NCI-H748 treated with DMSO at 0.1 percent for 48 hours (cell line): ENCODE results near the gene EMID1.

Experiments
- DNase-seq: peaks from one replicate; lab custom pipeline; 2025; lab: John Stamatoyannopoulos, UW

Gene EMID1

DNA sequence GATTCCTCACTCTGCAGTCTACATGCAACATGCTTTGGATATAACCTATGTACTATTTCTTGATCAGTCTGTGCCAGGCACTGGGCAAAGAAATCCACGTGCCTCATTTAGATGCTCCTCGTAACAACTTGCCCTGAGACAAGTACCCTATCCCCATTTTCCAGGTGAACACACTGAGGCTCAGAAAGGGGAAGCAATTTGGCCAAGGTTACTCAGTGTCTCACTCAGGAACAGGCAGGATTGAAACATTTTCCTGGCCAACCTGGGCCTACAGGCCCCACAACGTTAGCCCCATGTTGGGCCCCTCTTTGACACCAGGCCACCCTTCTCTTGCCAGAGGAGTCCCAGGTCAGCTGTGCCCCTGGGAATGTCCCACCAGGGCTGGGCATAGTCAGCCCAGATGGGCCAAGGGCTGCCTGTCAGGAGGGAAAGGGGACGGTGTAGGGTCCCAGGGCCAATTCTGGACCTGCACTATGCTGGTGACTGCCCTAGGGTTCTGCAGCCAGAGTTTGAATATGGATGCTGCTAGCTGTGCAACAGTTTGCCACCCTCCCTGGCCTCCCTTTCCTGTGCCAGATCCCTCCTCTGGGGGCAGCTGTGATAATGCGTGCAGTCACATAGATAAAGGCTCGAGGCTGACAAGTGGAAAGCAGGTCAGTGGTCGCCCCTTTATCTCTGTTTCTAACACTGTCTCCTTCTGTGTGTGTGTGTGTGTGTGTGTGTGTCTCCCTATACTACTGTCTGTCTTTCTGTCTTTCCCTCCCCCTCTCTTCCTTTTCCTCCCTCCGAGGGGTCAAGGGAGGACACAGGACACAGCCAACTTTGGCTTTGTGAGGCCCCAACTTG is 10.4 kb upstream of the EMID1 start:
- no peak for DNase-seq

GRCh38 chr22:29195964-29196666 is 9.6 kb upstream of the EMID1 start:
- DNase-seq = no peak

GRCh38 chr22:29197096-29197495 is 8.6 kb upstream of the EMID1 start:
- no peak for DNase-seq

GRCh38 chr22:29198240-29198639 is 7.5 kb upstream of the EMID1 start:
- no peak for DNase-seq

GRCh38 chr22:29199702-29200400 is 5.8 kb upstream of the EMID1 start:
- DNase-seq = no peak

DNA sequence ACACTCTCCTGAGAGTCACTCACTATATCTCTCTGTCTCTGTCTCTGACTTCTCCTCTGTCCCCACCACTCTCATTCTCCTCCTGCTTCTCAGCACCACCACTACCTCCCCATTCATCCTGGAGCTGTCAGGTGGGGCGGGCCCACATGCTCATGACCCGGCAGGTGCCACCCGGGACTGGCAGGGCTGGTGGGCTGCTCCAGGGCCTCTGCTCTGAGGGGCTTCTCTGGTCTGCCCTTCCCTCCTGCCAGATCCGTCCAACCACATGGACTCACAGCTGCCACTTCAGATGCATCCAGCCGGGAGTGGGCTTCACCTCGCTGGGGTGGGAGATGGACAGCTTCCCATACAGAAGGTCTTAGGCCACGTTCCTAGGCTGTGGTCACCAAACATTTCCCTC is 4.8 kb upstream of the EMID1 start:
- DNase-seq = no peak

GRCh38 chr22:29201782-29202181 is 3.9 kb upstream of the EMID1 start:
- no peak for DNase-seq

DNA sequence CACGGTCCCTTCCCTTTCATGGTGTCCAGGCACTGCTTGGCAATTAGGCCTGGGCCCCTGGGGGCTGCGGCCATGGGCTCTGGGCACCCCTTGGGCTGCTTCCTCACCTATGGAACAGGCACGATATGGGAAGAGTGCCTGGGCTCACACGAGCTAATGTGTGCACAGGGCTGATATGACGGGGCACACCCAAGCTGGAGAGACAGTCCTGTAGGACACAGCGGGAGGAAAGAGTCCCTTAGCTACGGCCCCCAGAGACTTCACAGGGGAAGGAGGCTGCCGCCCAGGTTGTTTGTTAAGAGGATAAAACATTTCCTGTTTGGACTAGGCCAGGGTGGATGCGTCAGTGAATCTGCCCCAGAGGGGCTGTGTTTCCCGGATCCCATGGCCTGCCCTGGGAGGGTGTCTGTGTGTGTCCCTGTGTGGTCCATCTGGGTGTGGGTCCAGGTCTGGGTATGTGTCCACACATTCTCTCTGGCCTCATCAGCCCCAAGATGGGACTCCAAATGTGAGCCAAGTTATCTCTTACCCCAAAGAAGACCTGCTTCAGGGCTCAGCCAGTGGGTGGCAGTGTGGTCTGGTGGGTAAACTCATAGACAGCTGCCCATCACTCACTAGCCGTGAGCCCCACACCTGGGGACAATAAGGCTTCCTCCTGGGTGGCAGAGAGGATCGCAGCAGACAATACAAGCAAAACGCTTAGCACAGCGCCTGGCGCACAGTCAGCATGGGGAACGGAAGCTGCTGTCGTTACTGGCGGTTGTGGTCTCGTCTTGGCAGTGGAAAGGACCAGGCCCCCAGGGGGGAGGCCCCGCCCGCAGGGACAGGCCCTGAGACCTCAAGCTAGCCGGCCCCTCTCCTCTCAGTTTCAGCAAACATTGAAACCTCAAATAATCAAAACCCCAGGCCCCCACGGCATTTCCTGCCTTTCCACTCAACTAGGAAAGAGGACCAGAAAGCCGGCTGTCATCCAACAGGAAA is 3.2 kb upstream of the EMID1 start:
- peak; percentile 5 for DNase-seq

- DNase-seq = no peak
Measured at GRCh38 chr22:29203488-29204454, 1.9 kb upstream of the EMID1 start.

GRCh38 chr22:29204455-29205183 is 1.1 kb upstream of the EMID1 start:
- DNase-seq = no peak

DNA sequence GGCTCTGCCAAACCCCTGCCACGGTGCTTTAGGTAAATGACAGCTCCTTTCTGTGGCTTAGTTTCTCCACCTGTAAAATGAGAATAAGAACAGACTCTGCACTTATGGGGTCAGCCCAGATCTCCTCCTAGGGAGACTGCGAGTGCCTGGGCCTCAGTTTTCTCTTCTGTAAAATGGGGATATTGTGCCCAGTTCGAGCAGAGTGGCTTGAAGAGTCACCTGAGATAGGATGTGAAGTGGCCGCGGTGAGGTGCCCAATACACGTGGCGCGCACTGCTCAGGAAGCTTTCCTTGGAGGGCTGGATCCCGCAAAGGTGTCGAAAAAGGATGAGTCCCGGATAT is 473 bp upstream of the EMID1 start:
- DNase-seq = no peak

DNA sequence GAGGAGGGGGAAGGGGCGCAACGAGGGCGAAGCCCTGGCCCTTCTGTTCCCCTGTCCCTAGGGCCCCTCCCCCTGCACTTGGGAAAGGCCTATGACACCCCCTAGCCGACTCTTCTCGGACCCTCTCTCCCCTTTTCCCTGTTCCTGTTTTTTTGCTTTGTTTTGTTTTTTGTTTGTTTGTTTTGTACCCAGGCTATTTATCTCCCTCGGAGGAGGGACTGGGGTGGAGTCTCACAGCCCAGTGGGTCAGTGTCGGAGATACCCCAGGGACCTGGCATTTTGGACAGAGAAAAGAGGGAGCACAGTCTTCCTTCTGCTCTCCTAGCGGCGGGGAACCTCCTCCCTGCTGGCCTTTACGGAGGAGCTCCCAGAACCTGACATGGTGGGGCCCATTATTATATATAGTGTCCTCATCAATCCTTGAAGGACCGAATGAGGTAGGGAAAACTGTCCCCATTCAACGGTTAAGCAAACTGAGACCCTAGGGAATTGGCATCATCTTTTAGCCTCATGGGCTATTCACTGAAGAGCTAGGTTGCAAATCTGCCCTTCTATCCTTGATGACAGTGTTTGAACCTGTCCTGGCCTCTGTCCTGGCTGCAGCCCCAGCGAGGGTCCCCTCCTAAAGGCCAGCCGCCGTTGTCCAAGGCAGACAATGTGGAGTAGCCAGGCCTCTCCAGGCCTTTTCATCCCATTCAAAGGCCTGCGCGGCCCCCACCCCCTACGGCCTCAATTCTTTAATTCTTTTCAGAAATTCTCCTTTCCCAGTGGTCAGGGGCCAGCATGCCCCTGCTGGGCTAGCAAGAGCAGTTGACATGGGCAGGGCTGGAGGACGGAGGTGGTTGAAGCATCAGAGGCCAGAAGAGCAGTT is 911 bp downstream of the EMID1 start:
- DNase-seq = no peak

- no peak for DNase-seq
Measured at GRCh38 chr22:29207243-29207550, 1.5 kb downstream of the EMID1 start.

- no peak for DNase-seq
Measured at GRCh38 chr22:29207562-29208501, 2.1 kb downstream of the EMID1 start.

GRCh38 chr22:29208502-29208862 is 2.8 kb downstream of the EMID1 start:
- DNase-seq = no peak

DNA sequence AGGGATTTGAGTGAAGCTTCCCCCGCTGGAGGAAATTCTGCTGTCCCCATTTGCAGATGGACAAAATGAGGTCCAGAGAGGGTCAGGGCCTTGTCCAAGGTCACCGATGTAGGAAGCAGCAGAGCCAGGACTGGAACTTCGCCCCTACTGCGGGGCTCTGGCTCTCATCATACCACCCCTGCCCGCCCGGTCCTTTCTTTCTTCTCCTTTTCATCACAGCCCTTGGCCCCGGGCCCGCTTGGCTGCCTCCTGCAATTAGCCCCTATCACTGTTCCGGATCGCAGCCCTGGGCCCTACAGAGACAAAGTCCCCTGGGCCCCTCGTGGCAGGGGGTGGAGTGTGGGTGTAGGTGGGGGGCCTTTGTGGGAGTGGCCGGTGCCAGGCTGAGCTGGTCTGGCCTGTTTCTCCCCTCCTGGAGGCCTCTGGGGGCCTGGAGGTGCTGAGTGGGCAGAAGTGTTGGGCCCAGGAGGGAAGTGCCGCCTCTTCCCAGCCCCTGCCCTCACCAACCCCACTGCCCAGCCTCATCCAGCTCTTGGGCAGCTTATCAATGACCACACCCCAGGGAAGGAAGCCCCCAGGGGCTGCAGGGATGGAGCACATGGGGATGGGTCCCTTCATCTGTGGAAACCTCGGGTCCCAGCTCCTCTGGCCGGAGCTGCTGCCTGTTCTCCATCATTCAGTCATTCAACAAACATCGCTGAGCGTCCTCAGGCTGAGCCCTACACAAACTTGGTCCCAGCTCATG is 3.4 kb downstream of the EMID1 start:
- no peak for DNase-seq

- no peak for DNase-seq
Measured at GRCh38 chr22:29209624-29209929, 3.9 kb downstream of the EMID1 start.

- no peak for DNase-seq
Measured at GRCh38 chr22:29211066-29211465, 5.4 kb downstream of the EMID1 start.
